Activated CD4-positive, alpha-beta T cell treated with anti-CD3 and anti-CD28 coated beads, Interleukin-2, Interleukin-6, amounts not matched to agents 100 ng/mL and 50 ng/mL, durations not matched to agents 16 hours and 8 hours (primary cell): ENCODE data around the gene FAM193B.

ENCODE experiments used
- DNase-seq: peaks from one replicate; pipeline ENCODE4 v3.0.0-alpha.2; 2020

FAM193B gene

DNA sequence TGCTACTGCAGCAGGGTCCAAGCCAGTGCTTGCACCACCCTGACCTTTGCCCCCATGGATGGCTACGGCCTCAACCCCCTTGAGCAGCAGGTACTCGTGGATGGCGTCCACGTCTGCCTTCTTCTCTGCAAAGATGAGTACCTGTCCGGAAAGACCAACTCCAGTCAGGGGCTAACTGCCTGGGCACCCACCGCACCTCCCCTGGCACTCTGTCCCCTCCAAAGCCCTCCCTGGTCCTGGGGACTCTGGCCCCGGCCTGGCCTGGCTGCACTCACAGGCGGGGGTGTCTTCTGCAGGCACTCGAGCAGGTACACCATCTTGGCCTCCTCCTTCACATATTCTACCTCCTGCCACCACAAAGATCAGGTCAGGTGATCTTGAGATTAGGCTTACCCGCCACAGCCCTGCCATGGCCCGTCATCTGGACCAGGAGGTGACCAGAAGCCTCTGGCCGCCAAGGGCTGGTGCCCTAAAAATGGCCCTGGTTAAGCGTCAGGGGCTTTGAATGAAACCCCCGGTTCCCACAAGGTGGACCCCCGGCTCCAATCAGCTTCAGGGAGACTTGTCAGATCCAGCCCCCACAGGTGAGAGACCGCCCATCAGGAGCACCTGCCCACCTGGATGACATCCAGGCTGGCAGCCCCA lies 41.5 kb downstream of the FAM193B start:
- no peak for DNase-seq

DNA sequence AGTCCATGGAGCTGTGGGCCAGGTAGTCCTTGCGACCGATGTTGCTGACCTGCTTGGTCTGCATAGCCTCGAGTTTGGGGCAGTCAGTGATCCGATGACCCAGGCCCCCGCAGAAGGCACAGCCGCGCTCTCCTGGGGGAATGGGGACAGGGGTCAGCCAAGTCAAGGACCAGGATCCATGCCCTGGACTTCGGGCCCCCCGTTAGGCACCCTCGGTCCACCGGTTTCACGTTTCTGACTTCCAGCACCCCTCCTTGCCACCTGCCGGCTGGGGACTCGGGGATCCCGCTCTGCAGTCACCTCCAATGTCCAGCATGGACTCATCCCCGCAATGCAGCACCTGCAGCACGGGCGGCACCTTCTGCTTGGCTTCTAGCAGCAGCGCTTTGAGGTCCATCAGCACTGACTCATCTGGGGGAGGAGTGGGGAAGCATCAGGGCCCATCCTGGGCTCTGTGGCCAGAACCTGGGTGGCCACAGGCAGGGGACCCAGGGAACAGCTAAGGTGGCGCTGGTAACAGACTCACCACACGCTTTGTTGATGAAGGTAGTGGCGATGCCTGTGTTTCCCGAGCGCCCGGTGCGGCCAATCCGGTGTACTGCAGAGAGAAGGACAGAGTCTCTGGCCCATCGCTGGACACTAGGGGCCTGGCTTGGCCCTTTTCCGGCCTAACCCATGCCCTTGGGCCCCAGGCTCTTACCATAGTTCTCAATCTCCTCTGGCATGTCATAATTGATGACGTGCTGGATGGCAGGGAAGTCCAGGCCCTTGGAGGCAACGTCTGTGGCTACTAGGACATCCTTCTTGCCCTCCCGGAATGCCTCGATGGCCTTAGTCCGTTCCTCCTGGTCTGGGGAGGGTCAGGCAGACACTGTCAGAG lies 42.3 kb downstream of the FAM193B start:
- no peak for DNase-seq

DNA sequence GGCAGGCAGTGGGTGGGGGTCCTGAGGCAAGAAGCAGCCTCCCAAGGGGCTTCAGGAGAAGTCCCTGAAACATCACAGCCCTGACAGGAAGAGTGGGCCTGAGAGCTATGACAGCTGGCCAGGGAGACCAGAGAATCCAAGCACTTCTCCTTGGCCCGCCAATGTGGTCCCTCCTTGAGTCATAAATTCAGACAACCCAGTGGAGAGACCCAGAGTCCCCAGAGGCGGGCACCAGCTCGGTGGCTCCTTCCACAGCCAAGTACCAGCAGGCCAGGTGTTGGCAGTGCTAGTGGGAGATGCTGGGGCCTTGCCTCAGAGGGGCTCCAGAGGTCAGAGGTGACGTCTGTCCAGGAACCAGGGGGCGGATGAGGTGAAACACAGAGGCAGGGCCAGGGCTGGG lies 43.2 kb downstream of the FAM193B start:
- DNase-seq: no peak

DNA sequence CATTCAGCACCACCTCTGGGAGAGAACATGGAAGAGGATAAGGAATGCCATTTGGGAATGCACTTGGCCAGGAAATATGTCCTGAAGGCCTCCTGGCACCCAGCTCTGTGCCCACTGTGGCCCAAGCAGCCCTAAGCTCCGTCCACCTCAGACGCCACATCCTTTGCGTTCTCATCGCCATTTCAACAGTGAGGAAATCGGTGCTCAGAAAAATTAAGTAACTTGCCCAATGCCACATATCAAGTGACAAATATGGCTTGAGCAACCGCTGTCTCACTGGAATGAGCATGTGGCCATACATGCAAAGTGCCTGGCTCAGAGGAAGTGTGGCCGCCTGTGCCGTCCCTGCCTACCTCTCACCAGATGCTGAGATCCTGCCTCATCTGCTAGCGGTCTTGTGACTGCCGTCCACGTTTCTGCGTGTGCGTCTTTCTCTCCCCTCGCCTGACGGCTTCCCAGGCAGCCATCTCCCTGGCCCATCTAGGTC lies 43.8 kb downstream of the FAM193B start:
- DNase-seq: no peak

DNA sequence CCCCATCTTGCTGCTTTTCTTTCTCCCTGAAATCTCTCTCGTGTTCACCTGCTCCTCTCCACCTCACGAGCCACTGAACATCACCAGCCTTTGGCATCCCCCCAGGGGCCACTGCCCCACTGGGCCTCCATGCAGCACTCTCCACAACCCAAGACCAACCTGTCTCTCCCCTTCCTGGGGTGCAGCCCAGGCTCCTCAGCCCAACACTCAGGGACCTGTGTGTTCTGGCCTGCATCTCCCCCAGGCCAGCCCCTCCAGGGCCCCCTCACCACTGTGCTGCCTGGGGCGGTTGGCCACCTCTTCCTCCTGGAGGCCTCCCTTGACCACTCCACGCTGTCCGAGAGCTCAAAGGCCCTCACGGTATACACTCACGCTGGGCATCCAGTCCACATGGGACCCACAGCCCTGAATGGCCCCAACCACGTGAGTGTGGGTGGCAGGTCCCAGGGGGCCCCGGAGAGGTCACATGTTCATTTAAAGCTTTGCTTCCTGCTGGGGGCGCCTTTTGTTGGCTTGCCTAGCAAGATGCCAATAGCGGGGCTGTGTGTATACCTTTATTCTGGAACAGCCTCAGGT lies 44.3 kb downstream of the FAM193B start:
- DNase-seq: no peak

DNA sequence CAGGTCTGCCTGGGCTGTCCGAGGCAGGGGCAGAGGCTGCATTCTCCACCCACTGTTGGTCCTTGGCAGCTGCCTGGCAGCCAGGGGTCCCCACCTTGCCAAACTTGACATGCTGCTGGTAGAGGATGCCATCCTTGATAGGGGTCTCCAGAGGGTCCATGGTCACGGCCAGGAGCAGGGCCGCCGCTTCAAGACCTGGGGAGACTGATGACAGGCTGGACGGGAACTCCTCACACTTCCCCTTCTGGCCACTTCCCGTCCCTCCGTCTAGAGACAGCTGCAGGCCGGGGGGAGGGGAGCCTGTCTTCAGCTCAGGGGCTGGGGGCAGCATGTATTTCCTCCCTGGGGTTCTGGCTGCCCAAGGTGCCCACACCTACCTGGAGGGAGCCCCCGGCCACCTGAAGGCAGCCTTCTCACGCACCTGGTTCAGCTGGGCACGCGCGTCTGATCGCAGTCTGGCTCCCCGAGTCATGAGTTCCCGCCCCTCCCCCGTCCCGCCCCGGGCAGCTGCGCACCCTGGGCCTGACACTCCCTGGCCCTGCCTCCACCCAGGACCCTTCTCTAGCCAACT lies 44.9 kb downstream of the FAM193B start, which contains the start of gene DOK3:
DOK3 (minus strand) TSS at position 446 of the 571 bp plus-strand sequence; CDS start at position 160, 286 bp downstream.
- DNase-seq: no peak

DNA sequence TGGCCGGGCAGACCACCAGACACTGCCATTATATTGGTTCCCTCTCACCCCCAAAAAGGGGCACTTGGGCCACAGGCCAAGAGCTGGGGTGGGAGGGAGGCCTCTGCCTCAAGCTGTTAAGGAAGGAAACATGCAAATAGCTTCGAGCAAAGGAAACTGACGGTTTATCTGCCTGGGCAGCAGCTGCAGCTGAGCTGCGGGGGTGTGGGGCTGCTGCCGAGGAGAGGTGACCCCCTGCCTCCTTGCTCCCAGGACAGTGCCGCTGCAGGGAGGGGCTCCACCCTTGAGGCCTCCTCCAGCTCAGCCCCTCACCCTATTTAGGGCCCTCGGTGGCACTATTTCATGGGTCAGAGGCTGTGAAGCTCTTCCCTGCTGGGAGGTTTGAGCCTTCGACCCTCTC lies 45.5 kb downstream of the FAM193B start:
- DNase-seq: no peak

DNA sequence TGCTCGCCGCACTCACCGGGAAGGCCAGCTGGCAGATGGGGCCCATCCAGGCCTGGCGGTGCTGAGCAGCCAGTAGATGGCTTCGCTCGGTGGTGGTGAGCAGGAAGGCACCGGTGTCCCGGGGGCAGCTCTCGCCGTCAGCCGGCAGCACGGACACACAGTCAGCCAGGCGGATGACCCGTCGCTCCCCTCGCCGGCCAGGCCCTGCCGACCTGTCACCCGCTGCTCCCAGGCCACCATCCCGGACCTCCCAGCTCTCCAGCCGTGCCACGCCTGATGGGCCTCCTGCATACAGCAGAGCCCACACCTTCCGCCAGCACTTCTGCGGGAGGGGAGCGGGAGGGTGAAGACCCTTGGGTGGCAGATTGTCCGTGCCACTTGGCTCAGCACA lies 46.1 kb downstream of the FAM193B start:
- no peak for DNase-seq

DNA sequence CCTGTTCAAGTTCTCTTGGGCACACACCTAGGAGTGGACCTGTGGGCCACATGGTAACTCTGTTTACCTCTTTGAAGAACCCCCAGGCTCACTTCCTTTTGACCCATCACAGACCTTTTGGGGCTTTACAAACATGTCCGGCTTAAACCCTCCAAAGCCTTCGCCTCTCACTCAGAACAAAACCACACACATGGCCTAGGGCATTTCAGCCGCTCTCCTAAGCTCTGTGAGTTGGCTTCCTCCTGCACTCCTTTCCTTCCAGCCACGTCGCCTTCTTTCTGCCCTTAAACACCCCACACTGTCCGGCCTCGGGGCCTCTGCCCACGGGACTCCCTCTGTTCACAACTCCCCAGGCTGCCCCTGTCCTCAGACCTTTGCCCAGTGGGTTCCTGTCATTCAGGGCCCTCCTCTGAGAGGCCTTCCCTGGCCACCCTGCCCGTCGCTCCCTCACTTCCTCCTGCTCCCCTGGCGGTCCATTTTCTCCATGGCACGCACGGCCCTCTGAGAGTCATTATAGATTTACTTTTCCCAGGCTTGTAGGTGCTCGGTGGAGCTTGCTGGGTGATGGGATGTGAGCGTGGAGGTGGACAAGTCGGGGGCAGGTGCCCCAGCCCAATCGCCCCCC lies 46.7 kb downstream of the FAM193B start:
- DNase-seq: no peak

DNA sequence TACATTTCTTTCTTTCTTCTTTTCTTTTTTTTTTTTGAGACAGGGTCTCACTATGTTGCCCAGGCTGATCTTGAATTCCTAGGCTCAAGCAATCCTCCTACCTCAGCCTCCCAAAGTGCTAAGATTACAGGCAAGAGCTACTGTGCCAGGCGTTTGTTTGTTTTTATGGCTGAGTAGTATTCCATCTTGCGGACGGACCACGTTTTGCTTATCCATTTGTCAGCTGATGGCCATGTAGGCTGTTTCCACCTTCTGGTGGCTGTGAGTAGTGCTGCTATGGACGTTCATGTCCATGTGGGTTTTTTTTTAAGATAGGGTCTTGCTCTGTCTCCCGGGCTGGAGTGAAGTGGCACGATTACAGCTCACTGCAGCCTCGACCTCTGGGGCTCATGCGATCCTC lies 47.2 kb downstream of the FAM193B start:
- no peak for DNase-seq

DNA sequence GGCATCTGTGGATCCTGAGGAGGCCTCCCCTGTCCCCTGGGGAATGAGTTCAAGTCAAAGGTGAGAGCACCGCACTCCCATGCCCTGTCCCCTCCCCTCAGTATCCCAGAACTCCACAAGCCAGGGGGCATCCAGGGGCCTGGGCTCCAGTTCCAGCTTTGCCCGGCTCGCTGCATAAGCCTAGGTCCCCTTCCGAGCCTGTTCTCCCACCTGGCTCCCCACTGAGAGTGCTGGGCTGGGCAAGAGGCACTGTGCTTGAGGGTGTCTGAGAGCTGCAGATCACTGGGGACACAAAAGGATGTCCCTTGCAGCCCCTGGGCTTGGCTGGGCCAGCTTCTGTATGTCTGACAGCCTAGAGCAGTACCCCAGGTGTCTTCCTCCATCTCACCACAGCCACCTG lies 49.3 kb downstream of the FAM193B start:
- no peak for DNase-seq

DNA sequence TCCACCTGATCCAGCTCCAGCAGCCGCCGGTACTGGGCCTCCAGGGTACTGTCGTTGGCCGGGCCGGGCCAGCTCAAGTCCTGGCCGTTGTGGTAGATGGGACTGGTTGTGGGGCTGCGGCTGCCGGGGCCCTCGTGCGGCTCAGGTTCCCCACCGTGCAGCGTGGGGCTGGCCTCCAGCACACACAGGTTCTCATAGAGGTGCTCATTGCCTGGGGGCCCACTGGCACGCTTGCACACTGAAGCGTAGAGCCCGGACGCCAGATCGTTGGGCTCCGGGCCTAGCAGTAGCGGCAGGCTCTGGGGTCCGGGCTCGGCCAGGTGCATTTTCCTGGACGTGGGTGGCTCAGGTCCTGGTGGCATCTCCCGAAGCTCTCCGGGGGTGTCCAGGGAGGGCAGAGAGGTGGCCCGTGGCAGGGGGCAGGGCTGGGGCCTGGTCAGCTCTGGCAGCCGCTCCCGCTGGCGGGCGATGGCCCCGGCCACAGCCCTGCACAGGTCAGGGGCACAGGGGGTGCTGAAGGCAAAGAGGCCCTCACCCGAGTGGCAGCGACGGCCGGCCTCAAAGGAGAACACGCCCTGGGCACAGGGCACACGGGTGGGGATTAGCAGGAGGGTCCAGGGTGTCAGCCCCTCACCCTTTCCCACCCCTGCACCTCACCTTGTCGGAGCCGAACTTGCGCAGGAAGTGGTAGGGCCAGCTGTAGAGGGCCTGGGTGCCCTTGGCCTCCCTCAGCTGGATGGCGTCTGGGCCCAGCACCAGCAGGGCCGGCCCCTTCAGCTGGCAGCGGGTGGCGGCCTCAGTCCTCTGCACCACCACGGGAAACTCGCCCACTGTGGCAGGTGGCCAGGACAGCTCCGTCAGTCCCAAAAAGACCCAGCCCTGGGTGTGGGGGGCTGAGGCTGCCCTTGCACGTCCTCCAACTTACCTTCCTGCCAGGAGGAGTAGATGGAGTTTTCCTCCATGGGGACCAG lies 50.0 kb downstream of the FAM193B start:
- no peak for DNase-seq

DNA sequence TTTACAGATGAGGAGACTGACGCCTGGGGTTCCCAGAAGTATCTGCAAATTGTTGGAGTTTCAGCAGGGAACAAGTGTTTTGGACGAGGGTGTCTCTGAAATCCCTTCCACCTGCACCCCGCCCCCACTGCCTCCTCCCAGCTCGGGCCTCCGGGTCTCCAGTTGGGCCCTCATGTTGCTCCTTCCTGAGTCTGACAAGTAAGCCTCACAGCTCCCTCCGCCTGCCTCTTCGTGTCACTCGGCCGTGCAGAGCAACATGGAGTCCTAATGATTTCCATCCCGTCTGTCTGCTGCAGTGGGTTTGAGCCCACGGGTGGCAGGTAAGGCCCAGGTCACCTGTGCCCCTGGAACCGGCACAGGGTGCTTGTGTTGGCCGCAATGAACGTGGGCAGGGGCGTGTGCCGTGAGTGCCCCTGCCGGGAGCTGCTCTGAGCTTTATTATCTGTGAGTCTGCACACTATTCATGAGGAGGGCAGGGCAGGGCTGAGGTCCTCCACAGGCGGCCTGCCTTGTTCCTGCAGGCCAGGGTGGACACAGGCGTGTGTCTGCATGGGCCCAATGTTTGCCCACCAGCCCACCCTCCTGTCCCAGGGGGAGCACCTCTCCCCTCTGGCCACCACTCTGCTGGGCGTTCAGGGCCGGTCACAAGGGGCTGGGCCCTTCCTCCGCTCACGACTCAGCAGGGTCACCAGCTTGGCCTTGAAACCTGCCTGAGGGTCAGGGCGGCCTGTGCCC lies 50.8 kb downstream of the FAM193B start:
- DNase-seq: no peak

DNA sequence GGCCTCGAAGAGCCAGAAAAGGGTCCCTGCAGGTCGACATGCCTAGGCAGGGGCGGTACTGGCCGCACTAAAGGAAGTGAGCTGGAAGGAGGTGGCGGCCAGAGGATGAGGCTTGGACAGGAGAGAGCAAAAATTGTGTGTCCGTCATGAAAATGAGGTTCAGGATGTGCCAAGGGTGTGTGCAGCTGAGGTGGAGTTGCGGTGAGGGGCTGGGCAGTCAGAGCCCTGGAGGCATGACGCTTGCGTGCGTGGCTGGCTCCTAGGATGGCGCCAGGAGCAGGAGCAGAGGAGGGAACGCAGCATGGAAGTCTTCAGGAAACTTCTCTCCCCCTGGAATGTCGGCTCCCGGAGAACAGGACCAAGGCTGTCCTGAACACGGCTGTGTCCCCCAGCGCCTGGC lies 51.5 kb downstream of the FAM193B start:
- no peak for DNase-seq

DNA sequence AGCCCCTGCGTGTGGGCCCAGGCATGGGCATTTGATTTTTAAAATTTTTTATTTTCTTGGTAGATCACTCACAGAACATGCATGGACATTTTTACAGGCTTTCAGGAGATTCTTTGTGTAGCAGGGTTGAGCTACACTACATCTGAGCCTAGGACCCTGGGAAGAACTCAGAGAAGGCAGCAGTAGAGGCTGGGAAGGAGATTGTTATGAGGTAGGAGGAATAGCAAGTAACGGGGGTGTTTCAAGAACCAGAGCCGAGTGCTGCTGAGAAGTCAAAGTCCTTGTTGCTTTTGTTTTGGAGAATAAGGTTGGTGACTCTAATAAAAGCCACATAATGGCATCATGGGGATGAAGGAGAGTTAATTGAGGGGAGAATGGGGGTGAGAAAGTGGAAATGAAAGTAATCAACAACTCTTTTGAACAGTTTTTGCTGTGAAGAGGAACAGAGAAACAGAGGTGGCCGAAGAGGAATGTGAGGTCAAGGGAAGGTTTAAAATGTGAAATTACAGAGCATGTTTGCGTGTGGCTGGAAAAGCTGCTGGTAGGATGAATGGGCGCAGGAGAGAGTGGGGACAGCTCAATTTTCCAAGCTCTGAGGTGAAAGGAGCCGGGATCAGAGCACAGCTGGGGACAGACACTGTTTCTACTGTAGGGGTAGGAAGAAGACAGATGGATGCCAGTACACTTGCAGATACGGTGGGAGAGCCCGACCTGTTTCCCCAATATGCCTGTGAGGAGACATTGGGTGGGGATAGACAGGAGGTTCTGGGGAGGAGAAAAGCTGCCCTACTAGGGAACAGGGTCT lies 52.3 kb downstream of the FAM193B start:
- DNase-seq: no peak

DNA sequence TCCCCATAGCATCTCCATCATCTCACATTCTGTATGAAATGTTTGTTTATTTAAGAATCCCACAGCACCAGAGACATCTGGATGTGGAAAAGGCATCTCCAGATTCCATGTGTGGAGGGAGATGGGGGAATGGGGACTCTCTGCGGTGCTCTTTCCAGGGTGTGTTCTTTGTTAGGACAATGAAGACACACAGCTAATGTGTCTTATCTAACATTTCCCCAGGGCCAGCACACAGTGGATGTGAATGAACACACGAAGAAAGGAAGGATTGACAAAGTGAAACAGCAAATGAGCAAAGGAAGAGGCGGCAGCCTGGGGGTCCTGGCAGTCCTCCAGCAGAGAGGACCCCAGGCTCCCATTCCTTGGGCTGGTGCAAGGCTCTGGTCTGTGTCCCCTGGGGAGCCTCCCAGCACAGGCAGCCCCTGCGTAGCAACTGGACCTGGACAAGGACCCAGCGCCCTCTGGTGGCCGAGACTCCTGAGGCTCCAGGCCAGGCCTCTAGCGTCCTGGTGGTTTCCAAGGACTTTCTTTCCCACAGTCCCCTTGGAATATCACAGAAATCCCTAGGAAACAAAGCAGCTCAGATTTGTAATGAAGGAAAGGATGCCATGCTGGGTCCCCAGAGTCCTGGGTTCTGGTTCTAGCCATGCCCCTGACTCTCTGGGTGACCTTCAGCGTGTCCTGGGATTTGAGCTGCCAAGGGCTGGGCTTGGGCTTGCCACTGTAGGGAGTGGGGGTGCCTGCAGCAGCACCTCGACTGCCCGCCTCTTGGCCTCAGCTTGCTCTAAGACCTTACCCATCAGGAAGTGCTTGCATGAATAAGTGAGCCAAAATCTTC lies 53.5 kb downstream of the FAM193B start:
- DNase-seq: peak; percentile 86

DNA sequence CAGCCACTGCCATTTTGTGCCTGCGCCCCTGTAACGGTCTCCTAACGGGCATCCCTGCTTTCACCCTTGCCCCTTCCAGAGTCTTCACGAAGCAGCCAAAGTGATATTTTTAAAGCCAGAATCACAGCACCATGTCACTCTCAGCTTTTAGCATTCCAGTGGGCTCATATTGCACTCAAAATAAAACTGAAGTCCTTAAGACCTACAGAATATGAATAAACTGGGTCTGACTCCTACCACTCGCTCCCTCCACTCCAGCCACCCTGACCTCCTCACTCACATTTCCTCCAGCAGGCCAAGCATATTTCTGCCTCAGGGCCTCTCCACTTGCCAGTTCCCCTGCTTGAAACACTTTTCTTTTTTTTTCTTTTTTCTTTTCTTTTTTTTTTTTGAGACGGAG lies 54.5 kb downstream of the FAM193B start:
- DNase-seq: no peak

DNA sequence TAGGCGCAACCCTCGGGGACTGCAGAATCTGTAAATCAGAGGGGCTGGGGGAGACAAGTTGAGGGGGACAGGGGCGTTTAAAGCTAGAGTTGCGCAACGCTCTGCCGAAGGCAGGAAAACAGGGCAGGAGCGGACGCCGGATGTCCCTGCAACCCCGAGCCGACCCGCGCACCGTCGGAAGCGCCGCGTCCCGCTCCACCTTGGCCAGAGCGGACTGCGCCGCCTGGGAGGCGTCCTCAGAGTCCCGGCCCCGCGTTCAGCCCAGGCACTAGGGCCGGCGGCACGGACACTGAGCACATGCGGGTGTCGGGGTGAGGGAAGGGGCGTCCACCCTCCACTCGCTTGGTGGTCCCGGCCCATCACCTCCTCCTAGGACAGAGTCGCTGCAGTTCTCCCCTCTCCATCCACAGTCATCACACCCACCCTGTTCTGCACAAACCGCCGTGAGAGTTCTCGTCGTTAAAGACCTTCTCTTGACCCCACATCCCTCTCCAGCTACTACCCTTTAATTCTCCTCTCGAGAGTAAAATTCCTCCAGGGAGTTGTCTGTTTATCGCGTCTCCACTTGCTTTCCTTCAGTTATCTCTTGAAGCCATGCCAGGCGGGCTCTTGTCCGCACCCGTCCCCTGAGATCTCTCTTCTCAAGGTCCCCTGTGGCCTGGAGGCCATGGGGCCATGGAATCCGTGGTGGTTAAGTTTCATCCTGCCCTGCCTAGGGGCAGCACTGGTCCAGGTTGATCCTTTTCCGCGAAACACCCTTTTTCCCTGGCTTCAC lies 56.2 kb downstream of the FAM193B start:
- DNase-seq: peak; percentile 27
